ENCODE results near the gene RPTOR.

Gene RPTOR

DNA sequence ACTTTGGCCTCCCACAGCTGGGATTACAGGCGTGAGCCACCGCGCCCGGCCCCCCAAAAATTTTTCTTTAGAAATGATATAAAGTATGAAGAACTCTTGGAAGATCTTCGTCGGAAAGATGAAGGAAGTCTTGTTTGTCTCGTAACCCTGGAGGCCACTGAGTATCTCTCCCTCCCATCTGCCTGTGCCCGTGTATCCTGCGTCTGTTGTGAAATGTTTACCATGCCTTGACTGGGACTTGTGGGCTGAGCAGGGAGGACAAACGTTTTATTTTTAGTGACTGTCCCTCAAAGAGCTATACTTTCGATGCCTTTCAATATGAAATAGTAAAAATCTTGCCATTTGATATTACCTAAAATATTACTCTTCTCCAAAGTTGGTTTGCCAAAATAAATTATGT is 121.2 kb downstream of the RPTOR start:
- no peak for DNase-seq (ENCODE audit: low read depth in 2 of 2)

DNA sequence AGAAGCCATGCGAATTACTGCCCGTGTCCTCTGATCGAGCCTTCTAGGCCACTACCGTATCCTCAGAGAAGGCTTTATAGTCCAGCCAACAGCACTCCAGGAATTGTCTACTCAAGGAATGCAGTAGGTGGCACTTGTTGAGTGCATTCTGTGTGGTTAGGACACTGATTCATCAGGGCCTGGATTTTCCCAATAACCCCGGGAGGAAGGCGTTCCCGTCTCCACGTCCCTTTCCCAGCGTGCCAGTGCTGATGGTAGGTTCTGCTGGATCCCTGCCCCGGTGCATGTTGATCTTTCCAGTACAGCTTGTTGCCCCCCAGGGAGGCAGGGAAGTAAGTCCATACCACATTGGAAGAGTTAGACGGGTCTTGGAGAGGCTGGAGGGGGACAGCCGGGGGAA is 122.2 kb downstream of the RPTOR start:
- no peak for DNase-seq (ENCODE audit: low read depth in 2 of 2)

DNA sequence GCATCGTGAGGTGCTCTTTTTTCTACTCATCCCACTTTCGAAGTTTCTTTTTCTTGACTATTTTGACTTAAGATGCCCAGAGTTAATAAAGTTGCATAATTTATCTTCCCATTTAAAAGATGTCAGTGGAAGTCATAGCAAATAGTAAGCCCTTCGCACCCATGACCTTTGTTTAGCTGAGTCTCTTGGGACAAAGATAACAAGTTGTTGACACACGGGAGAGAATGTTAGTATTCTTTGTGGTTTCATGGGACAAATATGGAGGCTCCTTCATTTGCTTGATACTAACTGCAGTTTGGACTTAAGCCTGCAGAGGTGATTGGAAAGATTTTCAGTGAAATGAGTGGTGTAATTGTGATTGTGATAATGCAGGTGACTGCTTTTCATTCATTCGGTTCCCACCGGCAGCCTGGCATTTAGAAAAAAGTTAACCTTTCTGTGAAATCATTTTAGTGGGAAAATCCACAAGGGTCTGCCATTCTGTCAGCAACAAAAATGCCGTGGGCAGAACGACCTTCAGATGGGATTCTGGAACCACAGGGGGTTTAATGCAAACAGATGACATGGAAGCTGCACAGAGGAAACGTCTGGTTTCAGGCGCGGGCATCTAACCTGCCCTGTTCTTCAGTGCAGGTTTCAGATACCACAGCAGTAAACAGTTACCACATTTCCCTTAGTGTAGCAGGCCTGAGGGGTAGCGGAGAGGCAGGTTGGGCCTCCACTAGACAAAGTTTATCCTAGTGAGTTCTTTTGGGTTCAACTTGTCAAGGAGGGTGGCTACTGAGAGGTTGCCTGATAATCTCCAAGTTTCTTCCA is 123.0 kb downstream of the RPTOR start:
- no peak for DNase-seq (ENCODE audit: low read depth in 2 of 2)

DNA sequence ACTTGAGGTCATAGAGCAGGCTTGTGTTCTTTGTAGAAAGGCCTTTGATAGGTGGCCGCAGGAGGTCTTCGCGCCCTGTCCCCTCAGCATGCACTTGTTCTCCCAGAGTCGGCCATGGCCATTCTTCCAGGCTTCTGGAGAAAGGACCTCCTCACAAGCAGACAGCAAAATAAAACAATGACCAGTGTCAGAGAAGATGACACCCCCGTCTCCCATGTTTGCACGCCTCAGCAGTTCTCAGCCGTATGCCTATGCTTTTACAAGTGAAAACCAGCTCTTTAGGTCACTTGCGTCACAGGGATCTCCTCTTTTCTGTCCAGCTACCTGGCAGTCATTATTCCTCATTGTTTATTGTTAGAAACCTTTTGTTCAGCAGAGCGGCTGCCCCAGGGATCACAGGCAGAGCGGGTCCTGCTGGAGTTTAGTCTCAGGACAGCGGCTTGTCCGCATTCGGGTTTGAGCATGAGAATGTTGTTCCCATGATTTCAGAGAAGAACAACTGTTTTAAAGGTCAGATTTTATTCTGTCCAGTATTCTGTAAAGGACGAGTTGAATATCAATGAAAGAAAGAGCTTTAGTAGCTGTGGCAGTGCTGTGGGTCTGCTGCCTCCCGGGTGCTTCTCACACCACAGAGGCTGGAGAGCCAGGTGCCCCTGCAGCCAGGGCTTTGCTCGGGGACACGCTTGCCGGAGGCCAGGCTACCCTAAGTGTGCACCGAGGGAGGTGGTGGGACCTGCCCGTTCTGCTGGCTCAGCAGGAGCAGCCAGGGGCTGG is 123.9 kb downstream of the RPTOR start:
- no peak for DNase-seq (ENCODE audit: low read depth in 2 of 2)

DNA sequence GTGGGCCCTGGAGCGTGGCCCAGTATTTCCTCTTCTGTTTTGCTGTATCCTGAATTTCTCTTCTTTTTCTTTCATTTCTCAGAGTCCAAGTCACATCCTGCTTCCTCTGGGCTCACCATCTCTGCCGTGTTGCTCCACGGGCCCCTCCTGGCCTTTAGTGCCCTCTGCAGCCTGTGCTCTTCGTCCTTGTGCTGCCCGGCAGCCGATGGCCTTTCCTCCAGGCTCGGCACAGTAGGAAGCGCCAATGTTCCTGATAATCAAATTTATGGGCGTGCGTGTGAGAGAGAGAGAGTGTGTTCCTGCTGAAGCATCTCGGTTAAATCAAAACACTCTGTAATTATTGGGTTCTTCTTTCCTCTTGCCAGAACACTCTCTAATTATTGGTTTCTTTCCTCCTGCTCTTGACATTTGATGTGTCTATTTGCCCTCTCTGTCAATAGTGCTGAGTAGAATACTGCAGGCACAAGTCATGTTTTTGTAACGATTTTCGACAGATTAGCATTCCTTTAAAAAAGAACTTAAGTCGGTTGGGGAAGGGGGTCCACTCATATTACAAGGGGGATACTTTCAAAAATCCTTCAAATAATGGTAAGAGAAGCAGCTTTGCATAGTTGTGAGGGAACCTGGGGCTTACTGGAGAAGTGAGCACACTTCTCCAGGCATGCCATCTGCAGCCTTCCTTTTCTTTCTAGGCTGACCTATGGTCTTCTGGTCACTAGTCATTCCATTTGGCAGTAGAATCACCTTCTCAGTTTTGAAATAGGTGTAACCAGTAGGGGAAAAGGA is 126.6 kb downstream of the RPTOR start:
- no peak for DNase-seq (ENCODE audit: low read depth in 2 of 2)

DNA sequence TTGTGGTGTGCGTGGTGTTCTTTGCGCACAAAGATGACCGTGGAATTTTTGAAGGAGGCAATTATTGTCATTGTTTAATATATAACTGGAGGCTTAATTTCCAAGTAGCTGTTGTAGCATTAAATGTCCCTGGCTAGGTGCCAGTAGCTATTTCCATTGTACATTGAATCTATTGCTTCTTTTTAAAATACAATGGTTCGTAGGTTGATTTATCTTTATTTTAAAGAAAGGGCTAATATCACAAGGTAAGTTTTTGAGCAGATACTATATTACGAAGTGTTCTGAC is 127.1 kb downstream of the RPTOR start:
- no peak for DNase-seq (ENCODE audit: low read depth in 2 of 2)

DNA sequence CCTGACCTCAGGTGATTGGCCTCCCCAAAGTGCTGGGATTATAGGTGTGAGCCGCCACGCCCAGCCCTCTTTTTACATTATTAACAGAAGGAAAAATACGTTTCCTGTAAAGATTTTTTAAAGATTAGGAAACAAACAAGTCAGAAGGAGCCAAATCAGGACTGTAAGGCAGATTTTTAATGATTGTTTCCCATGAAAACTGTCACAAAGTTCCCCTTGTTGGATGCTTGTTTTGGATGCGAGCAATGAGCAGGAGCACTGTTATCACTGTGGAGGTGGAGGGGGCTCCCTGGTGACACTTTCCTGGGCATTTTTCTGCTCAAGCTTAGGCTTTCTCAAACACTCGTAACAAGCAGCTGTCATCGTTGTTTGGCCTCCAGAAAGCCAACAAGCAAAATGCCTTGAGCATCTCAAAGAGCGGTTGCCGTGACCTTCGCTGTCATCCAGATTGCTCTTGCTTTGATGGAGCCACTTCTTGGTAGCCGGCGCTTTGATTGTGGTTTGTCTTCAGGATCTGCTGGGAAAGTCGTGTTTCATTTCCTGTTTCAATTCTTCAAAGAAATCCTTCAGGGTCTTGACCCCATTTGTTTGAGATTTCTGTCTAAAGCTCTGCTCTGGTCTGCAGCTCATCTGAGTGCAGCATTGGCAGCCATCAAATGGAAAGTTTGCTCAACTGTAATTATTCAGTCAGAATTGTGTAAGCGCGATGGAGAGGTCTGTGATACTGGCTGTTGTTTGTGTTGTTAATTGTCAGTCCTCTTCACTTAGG is 128.7 kb downstream of the RPTOR start:
- no peak for DNase-seq (ENCODE audit: low read depth in 2 of 2)

DNA sequence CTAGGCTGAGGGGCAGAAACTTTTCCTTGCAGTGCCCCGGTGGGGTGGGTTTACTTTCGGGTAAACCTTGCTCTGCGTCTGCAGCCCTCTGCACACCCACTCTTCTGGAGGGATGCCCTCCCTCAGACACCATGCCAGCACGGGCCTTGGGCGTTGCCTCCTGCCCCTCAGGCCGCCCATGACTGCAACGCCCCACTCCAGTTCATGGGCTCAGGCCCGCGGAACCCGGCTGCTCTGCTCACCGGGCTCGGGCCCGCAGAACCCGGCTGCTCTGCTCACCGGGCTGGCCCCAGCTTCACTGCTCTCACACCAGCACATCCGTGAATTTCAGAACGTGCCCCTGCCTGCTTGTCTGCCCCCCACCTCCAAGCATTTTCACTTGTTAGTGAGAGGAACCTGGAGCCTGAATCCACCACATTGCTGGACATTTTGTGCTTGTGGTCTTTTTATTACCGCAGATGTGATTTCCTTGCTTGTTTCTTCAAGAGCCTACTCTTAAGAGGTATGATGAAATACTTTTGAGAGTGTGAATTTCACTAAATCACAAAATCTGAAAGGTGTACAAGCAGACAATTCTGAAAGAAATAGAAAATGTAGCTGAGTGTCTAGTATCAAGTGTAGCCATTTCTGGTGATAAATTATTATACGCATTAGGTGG is 130.9 kb downstream of the RPTOR start:
- DNase-seq (ENCODE audit: low read depth in 2 of 2) = no peak

DNA sequence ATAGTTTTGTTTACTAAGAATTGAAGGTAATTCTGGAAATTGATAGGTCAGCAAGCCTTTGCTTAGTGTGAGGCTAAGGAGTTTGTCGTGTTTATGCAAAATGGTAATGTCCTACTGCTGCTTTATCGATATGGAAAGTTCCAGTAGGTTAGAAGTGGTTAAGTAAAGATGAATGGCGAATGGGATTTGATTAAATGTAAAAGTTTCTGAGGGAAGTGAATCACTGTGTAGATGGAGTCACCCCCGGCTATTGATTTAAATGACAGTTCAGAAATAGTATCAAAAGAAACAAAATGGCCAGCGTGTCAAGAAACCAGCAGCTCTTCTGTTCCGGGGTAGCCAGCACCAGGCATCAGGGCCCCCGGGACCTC is 131.4 kb downstream of the RPTOR start:
- no peak for DNase-seq (ENCODE audit: low read depth in 2 of 2)

DNA sequence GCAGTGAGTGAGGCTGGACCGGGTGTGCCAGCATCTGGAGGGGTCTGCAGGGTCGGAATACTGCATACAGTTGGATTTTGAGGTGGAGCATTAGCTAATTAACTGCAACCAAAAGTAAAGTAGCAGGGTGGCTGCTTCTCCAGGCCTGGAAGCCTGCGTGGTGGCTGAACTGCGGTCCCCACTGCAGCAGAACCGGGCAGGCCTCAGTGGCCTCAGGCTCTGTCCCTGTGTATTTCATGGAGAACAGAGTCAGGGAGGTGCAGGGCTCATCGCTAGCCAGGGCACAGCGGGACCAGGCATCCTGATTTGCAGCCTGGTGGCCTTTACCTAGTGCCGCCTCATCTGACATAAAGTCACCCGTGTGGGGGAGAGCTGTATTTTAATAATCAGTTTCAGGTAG is 131.9 kb downstream of the RPTOR start:
- no peak for DNase-seq (ENCODE audit: low read depth in 2 of 2)

DNA sequence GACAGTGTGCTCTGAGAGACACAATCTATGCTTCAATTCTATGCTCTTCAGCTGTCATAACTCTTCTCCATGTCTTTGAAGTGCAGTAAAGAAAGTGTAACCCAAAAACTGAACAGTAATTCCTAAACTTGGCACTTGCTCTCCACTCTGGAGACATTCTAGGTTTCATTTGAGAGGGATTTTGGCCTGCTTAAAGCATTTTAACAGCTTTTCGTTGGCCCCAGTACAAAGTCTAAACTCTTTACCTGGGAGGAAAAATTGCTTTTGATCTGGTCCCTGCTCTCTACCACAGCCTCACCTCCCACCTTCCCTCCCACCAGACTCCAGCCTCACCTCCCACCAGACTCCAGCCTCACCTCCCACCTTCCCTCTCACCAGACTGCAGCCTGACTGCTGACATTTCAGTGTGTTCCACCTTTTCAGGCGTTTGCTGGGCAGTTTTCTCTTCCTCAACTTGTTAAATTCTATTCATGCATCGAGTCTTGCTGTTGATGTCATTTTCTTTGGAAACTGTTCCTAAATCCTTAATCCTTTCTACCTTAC is 132.6 kb downstream of the RPTOR start:
- DNase-seq (ENCODE audit: low read depth in 2 of 2) = no peak

DNA sequence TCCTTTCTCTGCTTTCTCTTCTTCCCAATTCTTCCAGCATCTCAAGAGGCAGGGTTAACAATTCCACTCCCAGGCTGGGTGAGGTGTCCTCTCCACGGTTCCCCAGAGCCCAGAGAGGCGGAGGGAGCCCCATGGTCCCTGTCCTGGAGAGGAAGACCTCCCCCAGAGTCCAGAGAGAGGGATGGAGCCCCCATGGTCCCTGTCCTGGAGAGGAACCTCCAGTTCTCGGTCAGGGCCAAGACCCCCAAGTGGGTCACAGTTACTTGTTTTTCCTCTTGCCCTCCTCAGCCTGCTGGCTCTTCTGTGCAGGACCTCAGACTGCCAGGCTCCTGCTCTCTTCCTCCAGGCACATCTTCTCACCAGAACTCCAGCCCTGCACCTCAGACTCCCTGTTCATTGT is 135.2 kb downstream of the RPTOR start:
- DNase-seq (ENCODE audit: low read depth in 2 of 2) = no peak

DNA sequence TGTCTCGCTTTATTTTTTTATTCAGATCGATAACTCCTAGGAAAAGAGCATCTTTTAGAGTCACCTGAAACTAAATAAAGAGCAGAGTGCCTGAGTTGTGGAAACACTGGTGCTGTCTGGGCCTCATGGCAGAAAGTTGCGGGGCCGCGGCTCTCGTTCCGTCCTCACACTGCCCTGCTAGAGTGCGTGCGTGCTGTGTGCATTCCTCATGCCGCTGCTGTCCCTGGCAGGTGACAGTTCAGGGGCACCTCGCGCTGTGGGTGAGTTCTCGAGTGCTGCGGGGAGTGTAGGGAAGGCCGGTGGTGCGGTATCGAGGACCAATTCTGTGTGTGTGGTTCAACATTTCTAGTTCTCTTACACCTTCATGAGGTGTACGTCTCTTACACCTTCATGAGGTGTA is 136.6 kb downstream of the RPTOR start:
- DNase-seq (ENCODE audit: low read depth in 2 of 2) = no peak

DNA sequence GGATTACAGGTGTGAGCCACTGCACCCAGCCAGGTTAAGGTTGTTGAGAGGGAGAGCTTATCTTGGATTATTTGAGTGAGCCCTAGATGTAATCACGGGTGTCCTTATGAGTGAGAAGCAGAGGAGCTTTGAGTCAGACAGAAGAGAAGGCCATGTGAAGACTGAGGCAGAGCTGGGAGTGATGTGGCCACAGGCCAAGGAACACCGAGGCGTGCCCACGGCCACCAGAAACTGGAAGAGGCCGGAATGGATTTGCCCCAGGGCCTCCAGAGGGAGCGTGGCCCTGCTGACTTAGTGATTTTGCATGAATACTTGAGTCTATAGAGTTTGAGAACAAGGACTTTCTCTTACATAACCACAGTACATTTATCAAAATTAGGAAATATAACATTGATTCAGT is 137.7 kb downstream of the RPTOR start:
- DNase-seq (ENCODE audit: low read depth in 2 of 2) = no peak

DNA sequence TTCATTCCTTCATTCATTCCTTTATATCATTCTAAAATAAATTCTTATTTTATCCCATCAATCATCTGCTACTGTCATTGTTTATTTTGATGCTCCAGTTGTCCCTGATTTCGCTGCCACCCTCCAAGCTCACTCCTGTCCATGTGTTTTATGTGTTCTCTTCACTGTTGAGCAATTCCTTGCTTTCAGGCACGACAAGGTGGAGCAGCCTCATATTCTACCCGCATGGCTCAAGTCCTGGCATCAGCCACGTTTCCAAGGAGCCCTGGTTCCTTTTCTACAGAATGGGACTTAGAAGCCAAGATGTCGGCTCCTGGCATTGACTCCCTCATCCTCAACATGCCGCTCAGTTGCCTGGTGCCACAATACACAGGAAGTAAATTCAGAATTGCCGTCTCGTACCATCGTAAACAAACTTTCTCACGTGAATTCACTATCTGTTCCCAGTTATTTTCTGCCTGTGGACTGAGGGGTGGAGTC is 139.0 kb downstream of the RPTOR start:
- no peak for DNase-seq (ENCODE audit: low read depth in 2 of 2)

DNA sequence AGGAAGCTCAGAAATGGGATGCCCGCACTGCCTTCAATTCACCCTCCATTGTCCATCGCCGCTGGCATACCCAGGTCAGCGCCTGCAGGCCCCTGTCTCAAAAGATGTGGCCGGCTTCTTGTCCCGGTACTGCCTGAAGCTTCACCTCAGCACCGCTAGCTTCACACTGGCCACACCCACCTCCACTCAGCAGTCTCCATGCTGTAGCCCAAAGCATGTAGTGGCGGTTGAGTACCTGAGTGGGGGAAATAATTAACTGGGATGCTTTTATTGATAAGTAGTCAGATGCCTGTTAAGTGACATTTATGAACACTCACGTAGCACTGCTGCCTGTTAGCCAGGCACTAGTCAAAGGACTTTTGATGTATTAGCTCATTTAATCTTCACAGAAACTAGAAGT is 143.2 kb downstream of the RPTOR start:
- DNase-seq (ENCODE audit: low read depth in 2 of 2) = no peak

DNA sequence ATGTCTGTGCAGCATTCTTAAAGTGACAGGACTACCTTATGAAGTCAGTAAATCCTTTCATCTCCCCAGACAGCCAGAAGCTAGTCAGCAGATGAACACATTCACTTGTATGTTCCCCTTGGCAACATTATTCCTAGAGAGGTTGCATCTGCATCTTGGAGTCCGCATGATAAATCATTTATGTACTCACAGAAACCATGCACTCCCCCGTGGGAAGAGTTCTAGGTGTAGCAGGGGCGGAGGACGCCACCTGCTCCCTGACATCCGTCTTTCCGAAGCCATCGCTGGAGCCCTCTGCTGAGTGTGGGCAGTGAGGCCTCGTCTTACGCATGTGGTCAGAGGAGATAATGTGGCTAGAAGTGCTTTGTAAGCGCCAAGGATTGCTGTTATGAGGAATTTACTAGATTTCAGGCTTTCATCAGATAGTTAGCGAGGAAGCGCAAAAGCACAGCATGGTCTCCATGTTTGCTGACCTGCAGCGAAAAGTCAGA is 144.5 kb downstream of the RPTOR start:
- DNase-seq (ENCODE audit: low read depth in 2 of 2) = no peak

DNA sequence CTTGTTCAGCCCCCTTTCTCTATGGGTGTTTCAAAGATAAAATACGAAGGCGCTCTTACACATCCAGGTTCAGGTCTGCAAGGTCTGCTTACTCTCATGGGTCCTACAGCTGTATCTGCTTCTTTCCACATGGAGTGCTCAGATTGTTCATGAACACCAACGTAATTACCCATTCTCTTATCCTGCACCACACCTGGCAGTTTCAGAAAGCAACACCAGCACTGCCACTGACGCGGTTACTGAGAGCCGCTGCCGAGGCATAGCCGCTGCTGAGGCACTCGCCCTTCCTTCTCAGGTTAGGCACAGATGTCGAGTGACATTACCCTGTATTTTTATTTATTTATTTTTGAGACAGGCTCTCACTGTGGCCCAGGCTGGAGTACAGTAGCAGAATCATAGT is 147.1 kb downstream of the RPTOR start:
- no peak for DNase-seq (ENCODE audit: low read depth in 2 of 2)

DNA sequence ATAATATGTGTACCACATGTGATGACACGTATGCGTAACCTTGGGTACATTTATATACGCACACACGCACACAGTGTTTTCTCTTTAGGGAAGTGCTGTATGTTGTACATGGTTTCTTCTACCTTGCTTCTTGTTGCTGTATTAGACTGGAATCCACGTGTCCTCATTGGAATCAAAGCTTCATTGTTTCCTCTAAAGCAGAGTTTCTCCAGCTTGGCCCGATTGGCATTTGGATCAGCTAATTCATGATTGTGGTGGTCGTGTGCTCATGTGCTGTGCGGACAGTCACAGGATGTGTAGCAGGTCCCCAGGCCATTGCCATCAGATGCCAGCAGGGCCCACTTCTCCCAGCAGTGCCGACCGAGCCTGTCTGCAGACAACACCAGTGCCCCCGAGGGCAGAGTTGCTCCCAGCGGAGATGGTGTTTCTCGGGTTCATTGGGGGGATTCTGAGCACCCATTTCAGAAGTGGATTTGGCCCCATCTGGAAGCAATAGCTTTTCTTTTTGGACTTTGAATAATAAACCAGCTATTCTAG is 148.4 kb downstream of the RPTOR start:
- no peak for DNase-seq (ENCODE audit: low read depth in 2 of 2)

DNA sequence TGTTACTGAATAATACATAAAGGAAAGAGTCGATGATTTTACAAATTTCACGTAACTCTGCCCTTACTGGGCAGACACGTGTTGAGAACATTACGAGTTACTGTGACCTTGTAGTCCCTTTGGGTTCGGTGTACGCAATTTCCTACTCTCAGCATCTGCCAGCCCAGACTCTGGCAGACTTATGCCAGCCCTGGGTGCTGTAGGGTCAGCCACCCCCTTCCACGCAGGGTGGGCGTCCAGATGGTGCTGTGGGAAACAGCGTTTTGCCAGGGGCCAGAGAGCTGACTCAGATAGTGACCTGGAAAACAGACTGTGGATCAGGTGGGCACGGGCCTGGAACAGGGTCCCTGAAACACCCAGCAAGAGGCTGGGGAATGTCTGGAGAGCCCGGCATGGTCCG is 148.9 kb downstream of the RPTOR start:
- no peak for DNase-seq (ENCODE audit: low read depth in 2 of 2)

Measured in stimulated activated CD8-positive, alpha-beta memory T cell treated with anti-CD3 and anti-CD28 coated beads, Interleukin-2, amount 100 ng/mL, for 1 hour (primary cell).